SK-N-MC (cell line): ENCODE results near the gene TNNT2.

Experiments used
- DNase-seq: peaks from one replicate; pipeline ENCODE4 v3.0.0-alpha.2; 2011; ENCODE audit warnings: low read depth, low spot score
- H3K27ac ChIP-seq: fragments of 200-600 bp; sonication (generic); 2 replicates; pipeline ENCODE4 v1.5.1; 2016; ENCODE audit warnings: mixed run types
- H3K36me3 ChIP-seq: fragments of 200-600 bp; sonication (generic); 2 replicates; pipeline ENCODE4 v1.6.1; 2017; ENCODE audit warnings: antibody characterized with exemption, low read length, mixed read lengths; ENCODE audit not compliant: insufficient read depth
- H3K4me3 ChIP-seq: fragments of 200-600 bp; sonication (generic); 2 replicates; pipeline ENCODE4 v1.5.1; 2016
- H3K9ac ChIP-seq: fragments of 200-600 bp; sonication (generic); 2 replicates; pipeline ENCODE4 v1.8.0; 2017; ENCODE audit warnings: mixed run types, mixed read lengths; ENCODE audit not compliant: insufficient read length
- H3K9me3 ChIP-seq: fragments of 200-600 bp; sonication (generic); 2 replicates; pipeline ENCODE4 v1.6.1; 2017; ENCODE audit warnings: low read depth, mild to moderate bottlenecking, antibody characterized with exemption, low read length, moderate library complexity, mixed read lengths
- EZH2 ChIP-seq: fragments of 200-600 bp; sonication (generic); IDR thresholded peaks from one replicate; pipeline ENCODE4 v1.6.1; 2017; ENCODE audit warnings: antibody characterized with exemption
- FOXP2 ChIP-seq: optimal IDR thresholded peaks from 2 replicates; pipeline ENCODE3; 2011; ENCODE audit warnings: mild to moderate bottlenecking, moderate library complexity; ENCODE audit not compliant: insufficient read depth; ENCODE audit errors: extremely low read length, control extremely low read depth
- POLR2AphosphoS5 ChIP-seq: IDR thresholded peaks from 2 replicates; pipeline ENCODE4 v1.6.1; 2012; ENCODE audit warnings: mild to moderate bottlenecking, low read depth, low read length, borderline replicate concordance

TNNT2 gene

DNA sequence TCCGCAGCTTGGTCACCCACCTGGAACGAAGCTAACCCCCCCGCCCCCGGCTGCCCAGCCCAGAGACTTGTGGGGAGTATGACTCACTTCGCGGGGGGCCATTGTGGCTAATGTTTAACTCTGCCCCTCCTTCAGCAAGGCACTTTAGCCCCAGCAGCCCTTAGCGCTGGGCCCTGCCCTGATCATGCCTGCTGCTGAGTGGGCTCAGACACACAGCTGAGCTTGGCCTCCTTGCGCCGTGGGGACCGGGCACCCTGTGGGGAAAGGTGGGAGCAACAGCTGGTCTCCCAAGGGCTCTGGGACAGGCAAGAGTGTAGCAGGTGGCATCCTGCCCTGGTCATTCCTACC is 28.0 kb upstream of the TNNT2 start:
- no peak for DNase-seq
- no peaks in the 10 kb centered on the region for H3K36me3 ChIP-seq
- H3K9ac ChIP-seq: no peak overlapping the region
- no peak overlapping the region for H3K4me3 ChIP-seq
- H3K9me3 ChIP-seq: no peaks in the 10 kb centered on the region
- H3K27ac ChIP-seq: no peak overlapping the region
- no peak for TF ChIP-seq POLR2AphosphoS5
- no peak for TF ChIP-seq EZH2
- no peak for TF ChIP-seq FOXP2

DNA sequence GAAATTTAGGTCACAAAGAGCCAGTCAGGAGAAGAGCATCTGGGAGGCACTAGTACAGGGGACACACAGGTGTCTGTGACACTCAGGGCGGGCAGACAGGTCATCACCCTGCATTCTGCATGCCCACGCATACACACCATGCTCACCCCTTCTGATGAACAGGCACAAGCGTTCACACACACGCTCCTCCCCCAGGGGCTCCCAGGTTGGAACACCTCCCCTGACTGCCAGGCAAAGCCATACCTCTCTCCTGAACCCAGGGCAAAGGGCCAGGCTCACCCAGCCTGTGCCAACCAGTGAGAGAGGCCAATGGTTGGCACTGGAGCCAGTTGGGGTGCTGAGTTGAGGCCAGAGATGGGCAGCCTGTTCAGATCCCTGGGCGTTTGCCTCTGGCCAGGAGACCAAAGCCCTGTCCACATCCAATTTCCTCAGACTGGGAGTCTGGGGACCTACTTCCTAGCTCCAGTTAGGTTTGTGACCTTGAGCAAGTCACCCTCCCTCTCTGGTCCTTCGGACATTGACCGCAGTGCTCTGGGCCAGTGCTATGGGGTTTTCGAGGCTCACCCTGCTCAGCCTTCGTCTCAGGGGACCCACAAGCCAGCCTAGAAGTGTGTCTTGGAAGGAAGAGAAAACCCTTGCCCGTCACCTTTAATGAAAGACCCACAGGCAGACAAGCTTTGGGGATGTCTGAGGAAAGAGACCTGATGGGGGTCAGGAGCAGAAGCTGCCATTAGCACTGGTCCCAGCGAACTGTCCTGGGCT is 27.4 kb upstream of the TNNT2 start:
- Histone ChIP-seq H3K4me3 (no peak overlapping the region), H3K36me3 (no peaks in the 10 kb centered on the region), H3K9ac (no peak overlapping the region), H3K27ac (no peak overlapping the region), H3K9me3 (no peaks in the 10 kb centered on the region)
- no peak for TF ChIP-seq POLR2AphosphoS5
- TF ChIP-seq FOXP2: no peak
- no peak for TF ChIP-seq EZH2
- DNase-seq: no peak

DNA sequence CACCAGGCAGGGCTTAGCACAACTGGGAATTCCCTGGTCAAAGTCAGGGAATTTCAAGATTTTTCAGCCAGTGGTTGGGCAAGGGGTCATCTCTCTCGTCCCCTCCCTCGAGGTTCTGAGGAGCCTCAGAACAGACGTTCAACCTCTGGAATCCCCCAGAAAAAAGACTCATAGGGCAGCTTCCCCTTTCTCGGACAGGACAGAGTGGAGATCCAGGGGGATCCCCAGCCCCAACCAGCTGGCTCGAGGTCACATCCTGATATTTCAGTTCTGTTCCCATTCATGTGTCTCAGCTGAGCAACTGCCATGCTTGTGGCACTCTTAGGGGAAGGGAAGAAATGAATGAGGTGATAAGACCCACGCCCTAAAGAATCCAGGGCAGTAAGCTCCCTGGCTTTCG is 26.6 kb upstream of the TNNT2 start:
- H3K9me3 ChIP-seq: no peaks in the 10 kb centered on the region

DNA sequence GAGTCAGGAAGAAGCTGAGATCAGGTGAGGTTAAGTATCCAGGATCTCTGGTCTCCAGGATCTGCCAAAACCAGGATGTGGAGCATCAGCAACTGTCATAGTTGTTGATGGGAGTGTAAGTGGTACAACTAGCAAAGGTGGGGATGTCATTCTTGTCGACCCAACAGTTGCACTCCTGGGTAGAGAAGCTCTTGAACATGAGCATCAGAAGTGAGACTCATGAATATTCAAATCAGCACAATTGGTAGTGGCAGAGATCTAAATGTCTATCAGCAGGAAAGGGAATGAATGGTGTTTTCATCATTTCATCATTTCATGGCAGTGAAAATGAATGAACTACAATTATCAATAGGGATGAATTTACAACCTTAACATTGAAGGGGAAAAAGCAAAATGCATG is 25.9 kb upstream of the TNNT2 start:
- no peak overlapping the region for H3K9ac ChIP-seq
- no peaks in the 10 kb centered on the region for H3K9me3 ChIP-seq
- H3K4me3 ChIP-seq: no peak overlapping the region
- TF ChIP-seq EZH2 (no peak), POLR2AphosphoS5 (no peak), FOXP2 (no peak)
- no peak overlapping the region for H3K27ac ChIP-seq
- no peaks in the 10 kb centered on the region for H3K36me3 ChIP-seq
- DNase-seq: no peak

More for the DNA sequence above, 26.6 kb upstream of the TNNT2 start:
- TF ChIP-seq POLR2AphosphoS5: no peak
- TF ChIP-seq EZH2: no peak
- no peak for TF ChIP-seq FOXP2
- H3K27ac ChIP-seq: no peak overlapping the region
- no peak overlapping the region for H3K4me3 ChIP-seq
- DNase-seq: no peak
- H3K36me3 ChIP-seq: no peaks in the 10 kb centered on the region
- no peak overlapping the region for H3K9ac ChIP-seq

DNA sequence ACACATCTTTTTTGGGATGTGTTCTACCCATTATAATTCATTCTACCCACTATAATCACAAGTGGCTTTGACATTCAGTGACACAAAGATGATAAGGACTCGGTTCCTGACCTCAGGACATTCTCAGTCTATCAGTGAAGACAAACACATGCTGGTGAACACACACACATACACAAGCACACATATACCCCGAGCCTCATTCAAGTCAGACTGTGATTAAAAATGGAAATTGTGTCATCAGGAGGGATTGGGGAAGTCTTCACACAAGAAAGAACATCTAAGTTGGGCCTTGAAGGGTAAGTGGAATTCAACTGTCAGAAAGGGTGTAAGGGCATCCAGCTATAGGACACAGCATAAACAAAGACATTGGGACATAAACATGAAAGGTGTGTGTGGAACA is 24.2 kb upstream of the TNNT2 start:
- DNase-seq: no peak
- no peak overlapping the region for H3K4me3 ChIP-seq
- H3K36me3 ChIP-seq: no peaks in the 10 kb centered on the region
- TF ChIP-seq EZH2 (no peak), POLR2AphosphoS5 (no peak), FOXP2 (no peak)
- H3K9me3 ChIP-seq: no peaks in the 10 kb centered on the region
- no peak overlapping the region for H3K27ac ChIP-seq
- H3K9ac ChIP-seq: no peak overlapping the region

DNA sequence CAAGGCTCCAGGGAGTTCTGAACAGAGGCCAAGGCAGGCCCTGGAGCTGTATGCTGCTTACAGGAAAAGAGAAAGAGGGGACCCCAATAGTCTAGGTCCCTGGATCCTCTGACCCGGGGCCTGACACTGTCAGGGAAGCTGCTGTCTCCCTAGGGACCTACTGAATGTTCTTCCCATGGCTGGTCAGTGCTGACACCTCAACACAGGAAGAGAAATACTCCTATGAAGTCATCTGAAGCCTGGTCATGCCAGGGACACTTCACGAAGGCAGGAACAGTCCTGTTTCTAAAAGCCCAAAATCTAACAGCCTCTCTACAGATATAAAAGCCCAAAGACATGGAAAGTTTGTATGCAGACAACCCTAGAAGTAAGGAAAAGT is 23.4 kb upstream of the TNNT2 start:
- no peak for DNase-seq
- H3K36me3 ChIP-seq: no peaks in the 10 kb centered on the region

DNA sequence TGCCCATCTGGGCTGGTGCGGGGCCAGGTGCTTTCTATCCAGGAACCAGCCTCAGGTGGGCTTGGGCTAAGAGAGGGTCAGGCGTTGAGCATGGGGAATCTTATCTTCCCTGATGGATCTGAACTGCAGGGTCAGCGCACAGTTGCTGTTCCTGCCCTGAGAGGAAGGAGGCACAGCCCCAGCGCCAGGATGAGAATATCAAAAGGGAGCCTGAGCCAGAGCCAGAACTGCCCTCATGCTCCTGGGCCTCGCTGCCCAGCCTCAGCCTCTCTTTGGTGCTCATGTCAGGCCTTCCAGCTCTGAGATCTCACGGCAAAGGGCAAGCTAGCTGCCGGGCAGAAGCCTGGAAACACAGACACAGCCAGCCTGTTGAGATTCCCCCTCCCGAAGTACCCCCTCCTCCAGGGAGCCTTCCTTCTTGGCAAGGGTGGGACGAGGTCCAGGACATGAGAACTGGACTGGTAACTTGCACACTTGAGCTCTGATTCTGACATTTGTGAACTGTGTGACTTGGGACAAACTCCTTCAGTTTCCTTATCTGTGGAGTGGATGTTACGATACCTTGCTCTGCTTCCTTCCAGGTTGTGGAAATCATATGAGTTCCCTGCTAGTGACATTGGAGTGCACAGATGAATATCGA is 22.9 kb upstream of the TNNT2 start:
- no peak overlapping the region for H3K4me3 ChIP-seq
- no peaks in the 10 kb centered on the region for H3K36me3 ChIP-seq
- no peak overlapping the region for H3K27ac ChIP-seq
- DNase-seq: no peak
- H3K9ac ChIP-seq: no peak overlapping the region
- no peaks in the 10 kb centered on the region for H3K9me3 ChIP-seq
- TF ChIP-seq FOXP2 (no peak), POLR2AphosphoS5 (no peak)

More for the DNA sequence above, 23.4 kb upstream of the TNNT2 start:
- no peaks in the 10 kb centered on the region for H3K9me3 ChIP-seq
- no peak overlapping the region for H3K9ac ChIP-seq
- H3K4me3 ChIP-seq: no peak overlapping the region
- TF ChIP-seq EZH2: no peak
- TF ChIP-seq FOXP2: no peak
- no peak for TF ChIP-seq POLR2AphosphoS5
- H3K27ac ChIP-seq: no peak overlapping the region

DNA sequence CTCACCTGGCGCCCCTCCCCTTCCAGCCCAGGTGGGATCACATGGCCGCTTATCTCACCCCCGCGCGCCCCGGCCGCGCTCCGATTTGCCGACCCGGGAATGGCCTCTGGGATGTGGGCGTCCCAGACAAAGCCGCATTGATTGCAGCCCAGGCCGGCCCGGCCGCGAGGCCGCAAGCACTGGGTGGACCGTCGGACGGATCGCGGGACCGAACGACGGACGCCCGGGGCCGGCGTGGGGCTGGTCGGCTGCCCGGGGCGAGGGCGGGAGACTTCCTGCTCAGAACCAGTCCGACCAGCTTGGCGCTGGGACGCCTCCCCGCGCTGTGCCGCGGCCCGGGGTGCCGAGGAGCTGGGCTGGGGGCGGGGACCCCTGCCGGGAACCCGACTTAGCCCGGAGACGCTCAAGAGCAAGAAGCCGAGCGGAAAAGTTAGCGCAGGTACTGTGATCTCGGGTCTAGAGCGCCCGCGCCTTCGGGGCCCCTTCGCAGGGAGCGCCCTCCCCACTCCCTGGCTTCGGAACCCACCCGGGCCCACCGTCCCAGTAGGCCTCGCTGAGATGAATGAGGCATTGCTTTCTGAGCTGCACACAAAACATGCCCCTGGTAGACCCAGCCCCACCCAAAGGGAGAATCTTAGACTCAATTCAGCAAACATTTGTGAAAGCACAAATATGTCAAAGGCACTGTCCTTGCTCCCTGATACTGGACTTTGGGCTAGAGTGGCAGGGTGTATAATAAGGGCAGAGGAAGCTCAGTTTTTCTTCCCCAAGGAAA is 22.1 kb upstream of the TNNT2 start:
- Histone ChIP-seq H3K9ac (no peak overlapping the region), H3K27ac (no peak overlapping the region), H3K36me3 (no peaks in the 10 kb centered on the region), H3K9me3 (no peaks in the 10 kb centered on the region), H3K4me3 (no peak overlapping the region)
- DNase-seq: no peak
- no peak for TF ChIP-seq FOXP2
- no peak for TF ChIP-seq EZH2
- TF ChIP-seq POLR2AphosphoS5: no peak
